HG03378 (cell line): ENCODE data around the gene CTBS.
A peak's percentile ranks its signal among the peaks of the same experiment; 100 is the strongest.
"Not testable (repeated sequence)": the region's sequence is repeated elsewhere in the genome, so short reads cannot be mapped to it uniquely, and the experiment has no call there.

Experiments
- ATAC-seq: cut with Tn5 transposase; IDR thresholded peaks from one replicate; pipeline ENCODE4 v1.9.1; 2021; ENCODE audit warnings: mild to moderate bottlenecking, moderate library complexity; ENCODE audit not compliant: unreplicated experiment

The CTBS gene

GRCh38 chr1:84585803-84586202, 11.6 kb upstream of the CTBS start:
- ATAC-seq: no peak

- ATAC-seq: no peak
Observed at GRCh38 chr1:84584126-84584525, 9.9 kb upstream of the CTBS start.

- no peak for ATAC-seq
Observed at GRCh38 chr1:84583648-84584047, 9.4 kb upstream of the CTBS start.

- peak; percentile 63 for ATAC-seq
Observed at GRCh38 chr1:84582802-84583587, 8.8 kb upstream of the CTBS start.

GRCh38 chr1:84581648-84582047, 7.4 kb upstream of the CTBS start:
- ATAC-seq: no peak

- ATAC-seq: no peak
Observed at GRCh38 chr1:84574936-84575335, 696 bp upstream of the CTBS start.

- peak; percentile 5 for ATAC-seq
Observed at GRCh38 chr1:84573481-84573966, 716 bp downstream of the CTBS start.

GRCh38 chr1:84571150-84571535, 3.1 kb downstream of the CTBS start:
- no peak for ATAC-seq

- ATAC-seq: no peak
Observed at GRCh38 chr1:84570436-84571149, 3.6 kb downstream of the CTBS start.

- no peak for ATAC-seq
Observed at GRCh38 chr1:84569216-84569615, 5.0 kb downstream of the CTBS start.

GRCh38 chr1:84550826-84551225, 23.4 kb downstream of the CTBS start:
- no peak for ATAC-seq

- ATAC-seq: no peak
Observed at GRCh38 chr1:84541679-84542078, 32.6 kb downstream of the CTBS start.

- no peak for ATAC-seq
Observed at GRCh38 chr1:84540759-84541158, 33.5 kb downstream of the CTBS start.

- no peak for ATAC-seq
Observed at GRCh38 chr1:84539972-84540371, 34.3 kb downstream of the CTBS start.

GRCh38 chr1:84538599-84538998, 35.6 kb downstream of the CTBS start:
- no peak for ATAC-seq

GRCh38 chr1:84525779-84526178, 48.5 kb downstream of the CTBS start:
- ATAC-seq: no peak

GRCh38 chr1:84524590-84524989, 49.6 kb downstream of the CTBS start:
- ATAC-seq: no peak

GRCh38 chr1:84510668-84511067, 63.6 kb downstream of the CTBS start:
- no peak for ATAC-seq

- no peak for ATAC-seq
Observed at GRCh38 chr1:84510165-84510564, 64.1 kb downstream of the CTBS start.

- no peak for ATAC-seq
Observed at GRCh38 chr1:84509029-84509428, 65.2 kb downstream of the CTBS start.

- ATAC-seq: no peak
Observed at GRCh38 chr1:84508510-84508909, 65.7 kb downstream of the CTBS start.

- ATAC-seq: not testable (repeated sequence)
Observed at GRCh38 chr1:84507887-84508286, 66.4 kb downstream of the CTBS start.
